ELR (cell line): ENCODE data around the gene CYP26A1.

Experiments
- DNase-seq: peaks from one replicate; pipeline ENCODE4 v3.0.0-alpha.2; 2015; ENCODE audit warnings: low read depth

CYP26A1 gene, protein sequence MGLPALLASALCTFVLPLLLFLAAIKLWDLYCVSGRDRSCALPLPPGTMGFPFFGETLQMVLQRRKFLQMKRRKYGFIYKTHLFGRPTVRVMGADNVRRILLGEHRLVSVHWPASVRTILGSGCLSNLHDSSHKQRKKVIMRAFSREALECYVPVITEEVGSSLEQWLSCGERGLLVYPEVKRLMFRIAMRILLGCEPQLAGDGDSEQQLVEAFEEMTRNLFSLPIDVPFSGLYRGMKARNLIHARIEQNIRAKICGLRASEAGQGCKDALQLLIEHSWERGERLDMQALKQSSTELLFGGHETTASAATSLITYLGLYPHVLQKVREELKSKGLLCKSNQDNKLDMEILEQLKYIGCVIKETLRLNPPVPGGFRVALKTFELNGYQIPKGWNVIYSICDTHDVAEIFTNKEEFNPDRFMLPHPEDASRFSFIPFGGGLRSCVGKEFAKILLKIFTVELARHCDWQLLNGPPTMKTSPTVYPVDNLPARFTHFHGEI

DNA sequence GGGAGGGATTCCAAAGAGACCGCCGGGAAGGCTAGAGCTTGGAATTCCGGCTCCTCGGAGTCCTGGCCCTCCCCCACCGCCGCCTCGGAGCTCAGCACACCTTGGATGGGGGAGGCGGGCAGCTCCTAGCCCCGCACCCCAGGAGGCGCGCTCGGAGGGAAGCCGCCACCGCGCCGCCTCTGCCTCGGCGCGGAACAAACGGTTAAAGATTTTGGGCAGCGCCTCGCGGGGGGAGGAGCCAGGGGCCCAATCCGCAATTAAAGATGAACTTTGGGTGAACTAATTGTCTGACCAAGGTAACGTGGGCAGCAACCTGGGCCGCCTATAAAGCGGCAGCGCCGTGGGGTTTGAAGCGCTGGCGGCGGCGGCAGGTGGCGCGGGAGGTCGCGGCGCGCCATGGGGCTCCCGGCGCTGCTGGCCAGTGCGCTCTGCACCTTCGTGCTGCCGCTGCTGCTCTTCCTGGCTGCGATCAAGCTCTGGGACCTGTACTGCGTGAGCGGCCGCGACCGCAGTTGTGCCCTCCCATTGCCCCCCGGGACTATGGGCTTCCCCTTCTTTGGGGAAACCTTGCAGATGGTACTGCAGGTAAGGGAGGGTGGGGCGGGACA, at the start of gene CYP26A1:
Gene CYP26A1, plus strand, starts transcription at position 355 of the 608 bp plus-strand sequence. Its CDS starts 42 bp downstream, at position 397.
- DNase-seq, result no peak

DNA sequence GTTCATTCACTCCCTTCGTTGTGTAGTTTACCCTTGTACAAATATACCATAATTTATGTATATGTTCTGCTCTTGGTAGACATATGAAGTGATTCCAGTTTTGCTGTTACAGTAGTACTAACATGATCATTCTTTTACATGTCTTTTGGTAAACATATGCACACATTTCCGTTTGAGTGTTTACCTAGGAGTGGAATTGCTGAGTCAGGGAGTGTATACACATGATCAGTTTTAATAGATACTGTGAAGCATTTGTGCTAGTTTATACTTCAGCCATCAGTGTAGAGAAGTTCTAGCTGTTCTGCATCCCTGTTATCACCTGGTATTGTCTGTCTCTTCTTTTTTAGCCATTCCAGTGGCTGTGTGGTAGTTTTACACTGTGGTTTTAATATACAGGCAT, 47.6 kb upstream of the CYP26A1 start:
- no peak for DNase-seq

DNA sequence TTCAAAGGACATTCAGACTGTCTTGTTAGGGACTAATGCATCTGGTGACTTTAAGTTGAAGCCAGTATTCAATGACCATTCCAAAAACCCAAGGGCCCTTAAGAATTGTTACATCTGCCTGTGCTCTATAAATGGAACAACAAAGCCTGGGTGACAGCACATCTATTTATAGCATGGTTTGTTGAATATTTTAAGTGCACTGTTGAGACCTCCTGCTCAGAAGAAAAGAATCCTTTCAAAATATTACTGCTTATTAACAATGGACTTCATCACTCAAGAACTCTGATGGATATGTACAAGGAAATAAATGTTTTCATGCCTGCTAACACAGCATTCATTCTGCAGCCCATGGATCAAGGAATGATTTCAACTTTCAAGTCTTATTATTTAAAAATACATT, 46.2 kb upstream of the CYP26A1 start:
- no peak for DNase-seq

DNA sequence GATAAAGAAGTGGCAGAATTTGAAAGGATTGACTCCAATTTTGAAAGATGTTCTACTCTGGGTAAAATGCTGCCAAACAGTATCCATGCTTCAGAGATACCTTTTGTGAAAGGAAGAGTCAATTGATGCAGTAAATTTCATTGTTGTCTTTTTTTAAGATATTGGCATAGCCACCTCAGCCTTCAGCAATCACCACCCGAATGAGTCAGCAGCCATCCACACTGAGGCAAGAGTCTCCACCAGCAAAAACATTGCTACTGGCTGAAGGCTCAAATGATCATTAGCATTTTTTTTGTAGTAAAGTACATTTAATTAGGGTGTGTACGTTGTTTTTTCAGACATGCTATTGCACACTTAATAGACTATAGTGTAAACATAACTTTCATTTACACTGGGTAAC, 44.8 kb upstream of the CYP26A1 start:
- DNase-seq, result peak; percentile 77

DNA sequence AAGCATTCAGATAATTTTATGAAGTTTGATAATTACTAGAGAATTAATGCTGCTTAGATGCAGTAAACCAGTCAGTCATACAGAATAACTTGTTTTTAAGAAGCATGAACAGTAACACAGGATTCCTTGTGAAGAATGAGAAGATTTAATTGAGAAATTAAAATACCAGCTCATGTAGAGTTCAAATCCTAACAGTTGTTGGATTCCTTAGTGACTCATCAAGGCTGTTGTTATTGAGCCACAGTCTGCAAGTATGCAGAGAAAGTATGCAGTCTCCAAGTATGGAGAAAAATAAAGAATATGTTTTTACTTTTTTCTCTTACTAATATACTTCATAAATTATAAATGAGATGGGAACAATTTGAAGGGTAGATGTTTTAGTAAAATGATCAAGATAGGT, 43.3 kb upstream of the CYP26A1 start:
- DNase-seq, result peak; percentile 82

DNA sequence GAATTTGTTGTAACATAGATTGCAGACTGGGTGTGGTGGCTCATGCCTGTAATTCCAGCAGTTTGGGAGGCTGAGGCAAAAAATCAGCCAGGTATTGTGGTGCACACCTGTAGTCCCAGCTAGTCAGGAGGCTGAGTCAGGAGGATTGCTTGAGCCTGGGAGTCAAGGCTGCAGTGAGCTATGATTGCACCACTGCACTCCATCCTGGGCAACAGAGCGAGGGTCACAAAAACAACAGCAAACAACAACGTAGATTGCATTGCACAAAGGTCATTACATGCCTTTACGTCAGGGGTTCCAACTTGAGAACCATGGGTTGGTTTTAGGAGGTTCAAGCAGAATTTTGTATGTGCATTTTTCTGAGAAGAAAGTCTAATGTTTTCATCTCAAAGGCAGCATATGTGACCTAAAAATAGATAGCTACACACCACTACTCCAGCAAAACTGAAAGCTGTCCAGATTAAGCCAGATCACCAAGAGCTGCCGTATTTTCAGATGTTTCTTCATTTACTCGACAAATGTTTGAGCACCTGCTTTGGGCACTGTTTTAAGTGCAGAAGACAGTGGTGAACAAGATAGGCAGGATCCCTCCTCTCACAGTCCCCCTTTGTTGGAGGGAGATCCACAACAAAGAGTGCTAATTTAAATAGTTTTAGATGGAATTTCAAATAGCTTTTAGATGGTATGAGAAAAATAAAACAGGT, 41.4 kb upstream of the CYP26A1 start:
- DNase-seq, result no peak

DNA sequence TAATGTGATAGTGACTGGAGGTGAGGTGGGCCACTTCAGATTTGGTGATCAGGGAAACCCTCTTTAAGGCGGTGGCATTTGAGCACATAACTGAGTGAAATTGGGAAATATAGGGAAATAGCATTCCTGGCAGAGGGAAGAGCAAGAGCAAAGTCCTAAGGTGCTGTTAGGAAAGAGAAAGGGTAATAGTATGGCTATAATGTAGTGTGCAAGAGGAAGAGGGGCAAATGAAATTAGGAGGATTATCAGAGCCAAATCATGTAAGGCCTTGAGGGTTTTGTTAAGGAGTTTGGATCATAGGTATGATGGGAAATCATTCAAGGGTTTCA, 40.9 kb upstream of the CYP26A1 start:
- DNase-seq, result no peak

DNA sequence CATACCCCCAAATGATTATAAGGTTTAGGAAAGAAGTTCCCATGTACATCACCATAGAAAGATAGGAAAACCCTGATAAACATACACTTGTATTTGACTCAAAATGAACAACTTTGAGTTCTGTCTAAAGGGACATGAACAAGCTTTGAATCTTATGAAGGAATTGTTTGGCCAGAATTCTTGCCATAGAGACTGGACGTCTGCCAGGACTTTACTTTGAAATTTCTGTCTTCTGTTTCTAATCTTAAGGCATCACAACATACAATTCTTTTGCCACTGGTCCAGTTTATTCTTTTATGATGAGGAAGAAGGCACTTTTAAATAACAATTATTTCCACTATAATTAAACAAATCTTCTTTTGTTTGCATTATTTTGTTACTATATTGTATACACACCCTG, 39.3 kb upstream of the CYP26A1 start:
- DNase-seq, result no peak

DNA sequence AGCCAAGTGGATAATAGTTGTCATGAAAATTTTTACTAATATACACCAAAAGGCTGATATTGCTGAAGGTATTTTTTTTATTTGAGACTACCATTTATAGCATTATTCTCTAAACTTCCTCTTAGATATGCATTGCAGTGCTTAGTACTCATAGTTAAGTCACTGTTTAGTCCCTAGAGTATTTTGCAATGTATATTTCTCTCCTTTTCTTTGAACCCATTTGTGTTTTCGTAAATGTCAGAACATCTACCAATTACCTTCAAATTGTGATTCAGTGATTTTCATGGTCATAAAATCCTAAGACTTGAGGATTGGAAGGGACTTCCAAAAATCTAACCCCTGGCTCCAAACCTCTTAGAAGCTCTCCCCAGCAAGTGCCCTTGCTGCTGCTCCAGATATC, 34.6 kb upstream of the CYP26A1 start:
- DNase-seq, result no peak

DNA sequence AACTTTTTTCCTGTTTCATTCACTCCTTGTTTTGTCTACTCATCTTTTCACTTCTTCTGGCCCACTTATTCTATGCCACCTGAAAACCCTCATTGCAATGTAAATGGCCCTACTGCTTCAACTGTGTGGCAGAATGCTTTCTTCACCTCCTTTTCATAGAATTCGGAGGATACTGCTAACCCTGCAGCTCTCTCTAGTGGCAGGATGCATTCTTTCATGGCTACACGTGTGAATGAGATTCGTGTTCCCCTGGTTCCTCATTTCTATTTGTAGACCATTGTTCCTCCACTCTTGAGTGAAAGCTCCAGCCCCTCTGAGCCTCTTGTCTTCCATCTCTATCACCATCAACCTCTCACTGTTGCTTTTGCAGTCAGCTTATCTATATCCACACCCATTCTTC, 34.0 kb upstream of the CYP26A1 start:
- peak; percentile 60 for DNase-seq

DNA sequence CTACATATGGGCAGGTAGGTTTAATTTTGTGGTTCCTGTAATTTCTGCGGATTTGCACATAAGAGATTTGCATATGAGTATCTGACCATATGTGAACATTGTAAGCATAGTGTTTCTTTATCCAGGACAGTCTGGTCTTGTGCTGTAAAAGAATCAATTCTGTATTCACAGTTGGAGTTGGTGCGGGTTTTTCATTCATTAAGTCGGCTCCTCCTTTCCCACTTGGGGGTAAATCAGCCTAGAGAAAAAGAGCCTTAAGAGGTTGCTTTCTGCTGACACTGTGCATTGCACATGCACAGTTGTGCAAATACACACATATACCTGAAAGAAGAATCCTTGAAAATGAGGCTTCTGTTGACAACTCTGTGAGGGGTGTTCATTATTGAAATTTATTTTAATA, 19.2 kb upstream of the CYP26A1 start:
- no peak for DNase-seq

DNA sequence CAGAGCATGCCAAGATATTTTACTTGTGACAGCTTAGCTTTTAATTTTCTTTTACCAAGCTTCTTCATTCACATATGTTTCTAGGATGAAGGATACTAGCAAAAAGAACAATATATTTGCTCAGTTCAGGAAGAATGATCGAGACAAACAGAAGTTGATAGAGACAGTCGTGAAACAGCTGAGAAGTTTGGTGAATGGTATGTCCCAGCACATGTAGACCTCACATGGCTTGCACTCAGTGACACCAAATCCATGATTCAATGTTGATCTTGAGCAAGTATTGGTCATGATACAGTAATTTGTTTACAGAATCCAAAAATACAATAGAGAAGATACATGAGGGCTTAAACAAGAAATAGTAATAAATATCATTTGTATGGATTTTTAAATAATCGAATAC, 15.6 kb upstream of the CYP26A1 start:
- peak; percentile 33 for DNase-seq

DNA sequence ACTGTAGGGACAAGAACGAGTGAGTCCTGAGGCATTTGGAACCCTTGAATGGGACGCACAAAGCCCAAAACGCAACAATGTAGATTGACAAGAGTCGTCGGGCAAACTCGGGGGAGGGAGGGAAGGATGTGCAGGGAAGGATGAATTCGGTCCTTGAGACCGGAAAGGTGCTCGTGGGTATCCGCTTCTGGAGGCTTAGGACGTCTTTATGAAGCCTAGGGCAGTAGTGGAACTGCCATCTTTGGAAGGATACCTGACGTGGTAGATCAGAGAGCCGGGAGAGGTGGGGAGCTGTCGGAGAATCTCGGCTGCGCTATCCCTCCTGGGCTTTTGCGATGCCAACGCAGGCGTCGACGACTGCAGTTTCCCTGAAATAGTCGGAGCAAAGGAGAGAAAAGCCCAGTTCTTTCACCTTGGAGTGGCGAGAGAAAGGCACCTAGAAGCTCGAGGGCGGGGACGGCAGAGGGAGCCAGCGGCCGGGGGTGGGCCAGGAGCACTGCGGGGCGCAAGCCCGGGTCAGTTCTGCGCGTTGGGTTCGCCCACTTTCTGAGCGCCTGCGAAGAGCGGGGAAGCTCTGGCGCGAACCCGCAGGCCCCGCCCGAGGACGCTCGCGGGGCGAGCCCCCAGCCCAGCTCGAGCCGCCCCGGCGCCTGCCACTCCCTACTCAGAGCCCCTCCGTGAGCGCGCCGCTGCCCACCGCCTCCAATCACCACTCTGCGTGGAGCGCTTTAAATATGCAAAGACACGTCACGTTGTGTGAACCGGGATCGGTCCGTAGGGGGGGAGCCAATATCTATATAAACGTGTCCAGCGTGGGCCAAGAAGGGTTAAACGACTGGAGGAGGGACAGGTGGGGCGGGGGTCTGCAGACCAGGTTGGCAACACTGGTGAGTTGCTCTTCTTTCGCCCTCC, 13.5 kb upstream of the CYP26A1 start, which contains the start of gene CYP26C1:
Gene CYP26C1, plus strand, starts transcription at position 824 of the 912 bp plus-strand sequence. CDS start 466 bp downstream, outside the sequence.
- DNase-seq, result no peak

DNA sequence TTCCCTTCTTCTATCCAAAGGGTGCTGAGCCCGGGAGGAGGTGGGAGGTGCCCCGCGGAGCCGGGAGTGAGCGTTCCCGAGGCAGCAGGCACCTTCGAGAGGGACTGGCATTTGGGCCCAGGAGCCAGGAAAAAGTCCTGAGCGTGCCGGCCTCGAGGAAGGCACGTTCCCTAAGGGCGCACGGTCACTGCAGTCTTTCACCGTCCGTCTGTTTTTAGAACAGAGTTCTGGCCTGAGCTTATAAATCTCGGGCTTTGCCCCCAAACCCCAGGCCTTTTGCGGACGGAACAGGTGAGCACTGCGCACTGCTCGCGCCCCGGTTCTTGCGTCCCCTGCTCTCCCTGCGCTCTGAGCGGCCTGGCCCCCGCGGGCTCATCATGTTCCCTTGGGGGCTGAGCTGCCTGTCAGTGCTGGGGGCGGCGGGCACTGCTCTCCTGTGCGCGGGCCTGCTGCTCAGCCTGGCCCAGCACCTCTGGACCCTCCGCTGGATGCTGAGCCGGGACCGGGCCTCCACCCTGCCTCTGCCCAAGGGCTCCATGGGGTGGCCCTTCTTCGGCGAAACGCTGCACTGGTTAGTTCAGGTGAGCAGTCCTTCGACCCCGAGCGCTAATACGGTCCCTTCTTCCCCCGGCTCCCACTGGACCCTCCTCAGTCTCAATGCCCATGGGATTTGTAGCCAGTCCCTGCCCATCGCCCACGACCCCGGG, 12.7 kb upstream of the CYP26A1 start:
- peak; percentile 17 for DNase-seq

DNA sequence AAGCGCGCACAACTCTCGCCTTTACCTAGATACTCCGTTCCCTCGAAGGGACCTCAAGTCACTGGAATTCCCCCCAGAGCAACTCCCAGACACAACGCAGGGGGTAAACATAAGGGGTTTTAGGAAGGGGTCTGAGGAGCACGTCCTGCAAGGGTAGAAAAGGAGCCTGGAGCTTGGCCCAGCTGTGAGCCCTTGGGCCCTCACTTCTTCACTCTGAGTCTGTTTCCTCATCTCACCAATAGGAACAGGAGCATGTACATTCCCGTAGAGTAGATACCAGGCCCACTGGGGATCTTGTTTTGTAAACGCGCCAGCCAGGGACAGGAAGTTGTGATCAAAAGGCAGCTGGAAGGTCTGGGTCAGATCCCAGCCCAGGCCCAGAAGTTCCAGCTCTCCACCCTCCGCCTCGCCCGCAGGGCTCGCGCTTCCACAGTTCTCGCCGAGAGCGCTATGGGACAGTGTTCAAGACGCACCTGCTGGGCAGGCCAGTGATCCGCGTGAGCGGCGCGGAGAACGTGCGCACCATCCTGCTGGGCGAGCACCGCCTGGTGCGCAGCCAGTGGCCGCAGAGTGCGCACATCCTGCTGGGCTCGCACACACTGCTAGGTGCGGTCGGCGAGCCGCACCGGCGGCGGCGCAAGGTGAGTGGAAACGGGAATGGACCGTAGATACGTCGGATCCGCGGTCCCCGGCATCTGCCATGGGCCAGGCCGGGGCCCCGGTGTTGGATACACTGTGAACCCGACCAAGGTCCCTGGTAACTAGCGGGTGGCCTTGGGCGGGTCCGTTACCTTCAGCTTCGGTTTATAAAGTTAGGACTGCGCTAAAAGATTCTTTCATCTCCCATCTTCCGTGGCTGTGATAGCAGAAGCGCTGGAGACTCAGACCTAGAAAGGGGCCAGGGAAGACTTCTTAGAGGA, 11.8 kb upstream of the CYP26A1 start:
- no peak for DNase-seq

DNA sequence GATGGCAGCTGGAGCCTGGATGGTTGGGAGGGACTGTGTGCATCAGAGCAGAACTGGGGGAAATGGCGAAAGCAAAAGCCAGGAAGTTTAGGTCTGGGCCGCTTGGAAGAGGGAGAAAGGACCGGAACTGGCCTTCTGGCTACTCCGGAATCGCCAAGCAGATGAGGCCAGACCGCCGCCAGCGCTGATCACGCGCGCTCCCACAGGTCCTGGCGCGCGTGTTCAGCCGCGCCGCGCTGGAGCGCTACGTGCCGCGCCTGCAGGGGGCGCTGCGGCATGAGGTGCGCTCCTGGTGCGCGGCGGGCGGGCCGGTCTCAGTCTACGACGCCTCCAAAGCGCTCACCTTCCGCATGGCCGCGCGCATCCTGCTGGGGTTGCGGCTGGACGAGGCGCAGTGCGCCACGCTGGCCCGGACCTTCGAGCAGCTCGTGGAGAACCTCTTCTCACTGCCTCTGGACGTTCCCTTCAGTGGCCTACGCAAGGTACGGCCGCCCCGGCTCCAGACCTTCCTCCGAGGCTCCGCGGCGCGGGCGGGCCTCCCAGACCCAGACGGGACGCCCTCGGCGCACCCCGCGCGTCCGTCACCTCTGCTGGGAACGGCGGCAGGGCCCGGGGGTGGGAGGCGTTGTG, 11.1 kb upstream of the CYP26A1 start:
- DNase-seq, result peak; percentile 53

DNA sequence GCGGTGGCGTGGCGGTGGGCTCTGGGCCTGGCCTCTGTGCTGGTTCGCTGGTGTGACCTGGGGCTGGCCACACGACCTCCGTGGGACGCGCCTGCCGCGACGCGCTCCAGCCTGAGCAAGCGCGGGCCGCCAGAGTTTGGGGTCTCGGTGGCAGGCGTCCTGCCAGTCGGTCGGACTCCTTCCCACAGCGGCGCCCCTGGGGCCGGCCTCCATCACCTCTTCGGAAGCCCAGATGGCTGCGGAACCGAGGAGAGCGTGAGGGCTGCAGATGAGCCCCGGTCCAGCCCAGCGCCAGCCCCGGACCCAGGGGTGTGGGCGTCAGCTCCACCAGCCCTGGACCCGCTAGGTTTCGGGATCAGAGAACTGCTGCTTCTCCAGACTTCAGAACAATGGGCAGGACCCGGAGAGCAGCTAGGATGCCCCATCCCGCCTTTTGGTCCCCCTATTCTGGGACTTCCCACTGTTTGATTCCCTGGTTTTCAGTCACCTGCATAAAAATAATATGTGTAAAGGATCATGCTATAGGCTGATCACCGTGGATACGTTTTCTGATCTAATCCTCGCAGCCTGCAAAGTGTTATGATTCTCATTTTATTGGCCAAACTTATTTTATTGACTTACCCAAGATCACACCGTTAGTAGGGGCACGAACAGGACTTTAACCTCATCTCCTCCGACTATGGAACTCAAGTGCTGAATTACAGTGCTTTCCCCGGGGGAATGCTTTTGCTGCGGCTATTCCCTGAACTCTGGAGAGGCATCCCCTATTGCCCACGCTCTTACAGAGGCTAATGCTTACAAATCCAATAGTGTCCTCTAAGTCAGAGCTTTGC, 10.3 kb upstream of the CYP26A1 start:
- DNase-seq, result peak; percentile 23

DNA sequence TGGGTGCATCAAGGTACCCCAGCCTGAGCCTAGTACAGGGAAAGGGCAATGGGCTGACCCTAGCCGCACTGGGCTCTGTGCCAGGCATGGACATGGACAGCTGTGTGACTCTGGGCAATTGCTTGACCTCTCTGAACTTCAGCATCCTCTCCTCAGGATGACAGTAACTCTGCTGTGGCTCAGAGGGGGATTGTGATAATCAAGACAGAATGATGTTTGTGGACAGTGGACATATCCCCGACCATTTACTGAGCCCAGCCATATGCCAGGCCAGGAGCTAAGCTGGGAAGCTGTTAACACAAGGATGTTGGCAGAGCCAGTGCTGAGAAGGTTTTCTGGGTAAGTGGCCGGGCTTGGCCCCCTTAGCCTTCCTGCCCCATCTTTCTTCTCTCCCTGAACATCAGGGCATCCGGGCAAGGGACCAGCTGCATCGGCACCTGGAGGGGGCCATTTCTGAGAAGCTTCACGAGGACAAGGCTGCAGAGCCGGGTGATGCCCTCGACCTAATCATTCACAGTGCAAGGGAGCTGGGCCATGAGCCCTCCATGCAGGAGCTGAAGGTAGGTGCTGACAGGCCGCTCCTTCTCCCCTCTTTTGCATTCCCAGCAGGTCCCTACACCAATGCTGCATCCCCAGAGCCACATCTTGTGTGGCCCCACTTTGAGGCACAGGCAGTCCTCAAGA, 9.6 kb upstream of the CYP26A1 start:
- DNase-seq, result no peak
